Measurements from ENCODE around the gene SLC22A2.

The SLC22A2 gene

GRCh38 chr6:160263196-160263939 lies 4.7 kb upstream of the SLC22A2 start:
- TF ChIP-seq Cebpa-rat (IDR thresholded peaks at IDR 0.05) = no peak
- Histone ChIP-seq H3K27me3 (no peaks in the 10 kb centered on the region), H3K27ac (no peak overlapping the region), H3K4me3 (no peak overlapping the region), H3K4me1 (peaks cover 12% of the 10 kb centered on the region), H3K9ac (no peak overlapping the region), H3K4me2 (no peak overlapping the region), H3K36me3 (no peaks in the 10 kb centered on the region), H4K20me1 (no peaks in the 10 kb centered on the region), H3K9me3 (no peaks in the 10 kb centered on the region)

GRCh38 chr6:160261991-160262680 lies 3.5 kb upstream of the SLC22A2 start:
- Histone ChIP-seq H3K4me3 (no peak overlapping the region), H3K4me1 (peaks cover 12% of the 10 kb centered on the region)
- TF ChIP-seq Cebpa-rat (IDR thresholded peaks at IDR 0.05) = no peak

GRCh38 chr6:160260803-160261450 lies 2.3 kb upstream of the SLC22A2 start:
- Histone ChIP-seq H3K27ac (no peak overlapping the region), H3K4me3 (no peak overlapping the region), H3K9me3 (no peaks in the 10 kb centered on the region), H3K4me2 (no peak overlapping the region), H3K9ac (no peak overlapping the region), H4K20me1 (no peaks in the 10 kb centered on the region), H3K4me1 (peaks cover 8% of the 10 kb centered on the region), H3K27me3 (no peaks in the 10 kb centered on the region), H3K36me3 (no peaks in the 10 kb centered on the region)
- no peak for TF ChIP-seq Cebpa-rat (IDR thresholded peaks at IDR 0.05)

More at GRCh38 chr6:160261991-160262680, 3.5 kb upstream of the SLC22A2 start:
- no peak overlapping the region for H3K9ac ChIP-seq
- H4K20me1 ChIP-seq = no peaks in the 10 kb centered on the region
- H3K4me2 ChIP-seq = no peak overlapping the region
- H3K36me3 ChIP-seq = no peaks in the 10 kb centered on the region
- no peaks in the 10 kb centered on the region for H3K9me3 ChIP-seq
- H3K27me3 ChIP-seq = no peaks in the 10 kb centered on the region
- H3K27ac ChIP-seq = no peak overlapping the region

- Histone ChIP-seq H3K9ac (no peak overlapping the region), H3K27me3 (no peaks in the 10 kb centered on the region), H3K4me3 (no peak overlapping the region), H3K4me1 (peaks cover 5% of the 10 kb centered on the region; the same call in 1 of the 2 replicates), H3K4me2 (no peak overlapping the region), H4K20me1 (no peaks in the 10 kb centered on the region), H3K27ac (no peak overlapping the region), H3K9me3 (no peaks in the 10 kb centered on the region), H3K36me3 (no peaks in the 10 kb centered on the region)
- no peak for TF ChIP-seq Cebpa-rat (IDR thresholded peaks at IDR 0.05)
Observed at GRCh38 chr6:160260367-160260766, 1.7 kb upstream of the SLC22A2 start.

- Histone ChIP-seq H3K4me3 (no peak overlapping the region), H3K4me1 (peaks cover 5% of the 10 kb centered on the region; the same call in 1 of the 2 replicates), H3K27me3 (no peaks in the 10 kb centered on the region), H3K9ac (no peak overlapping the region), H3K4me2 (no peak overlapping the region), H3K27ac (no peak overlapping the region), H4K20me1 (no peaks in the 10 kb centered on the region), H3K36me3 (no peaks in the 10 kb centered on the region), H3K9me3 (no peaks in the 10 kb centered on the region)
- TF ChIP-seq Cebpa-rat (IDR thresholded peaks at IDR 0.05) = no peak
Observed at GRCh38 chr6:160259598-160259997, 977 bp upstream of the SLC22A2 start.

- Histone ChIP-seq H3K4me3 (no peak overlapping the region), H3K36me3 (no peaks in the 10 kb centered on the region), H3K27ac (no peak overlapping the region), H3K9ac (no peak overlapping the region), H3K4me1 (peaks cover 5% of the 10 kb centered on the region; the same call in 1 of the 2 replicates), H3K27me3 (no peaks in the 10 kb centered on the region), H4K20me1 (no peaks in the 10 kb centered on the region), H3K9me3 (no peaks in the 10 kb centered on the region), H3K4me2 (no peak overlapping the region)
- TF ChIP-seq Cebpa-rat (IDR thresholded peaks at IDR 0.05) = no peak
Observed at GRCh38 chr6:160259143-160259425, 463 bp upstream of the SLC22A2 start.

- Histone ChIP-seq H3K27me3 (no peaks in the 10 kb centered on the region), H3K27ac (no peak overlapping the region), H4K20me1 (no peaks in the 10 kb centered on the region), H3K9ac (no peak overlapping the region), H3K4me3 (no peak overlapping the region), H3K4me1 (no peaks in the 10 kb centered on the region), H3K4me2 (no peak overlapping the region), H3K36me3 (no peaks in the 10 kb centered on the region), H3K9me3 (no peaks in the 10 kb centered on the region)
- TF ChIP-seq Cebpa-rat (IDR thresholded peaks at IDR 0.05) = no peak
Observed at GRCh38 chr6:160256445-160256844, 2.2 kb downstream of the SLC22A2 start.

GRCh38 chr6:160254467-160255312 lies 3.9 kb downstream of the SLC22A2 start:
- H3K4me1 ChIP-seq = no peaks in the 10 kb centered on the region
- no peak overlapping the region for H3K4me3 ChIP-seq
- TF ChIP-seq Cebpa-rat (IDR thresholded peaks at IDR 0.05) = no peak
- H3K36me3 ChIP-seq = no peaks in the 10 kb centered on the region
- H3K4me2 ChIP-seq = no peak overlapping the region
- no peaks in the 10 kb centered on the region for H3K9me3 ChIP-seq
- H3K9ac ChIP-seq = no peak overlapping the region
- H3K27ac ChIP-seq = no peak overlapping the region
- no peaks in the 10 kb centered on the region for H3K27me3 ChIP-seq
- H4K20me1 ChIP-seq = no peaks in the 10 kb centered on the region

GRCh38 chr6:160253714-160254113 lies 4.9 kb downstream of the SLC22A2 start:
- no peaks in the 10 kb centered on the region for H3K27me3 ChIP-seq
- no peaks in the 10 kb centered on the region for H3K9me3 ChIP-seq
- H3K9ac ChIP-seq = no peak overlapping the region
- H4K20me1 ChIP-seq = no peaks in the 10 kb centered on the region
- no peaks in the 10 kb centered on the region for H3K4me1 ChIP-seq
- H3K4me3 ChIP-seq = no peak overlapping the region
- no peak for TF ChIP-seq Cebpa-rat (IDR thresholded peaks at IDR 0.05)
- no peak overlapping the region for H3K4me2 ChIP-seq
- H3K36me3 ChIP-seq = no peaks in the 10 kb centered on the region
- H3K27ac ChIP-seq = no peak overlapping the region

Data from BLaER1 (cell line).